Endothelial cell of umbilical vein (primary cell): ENCODE measurements around the gene INTU.

Source experiments
- EZH2 ChIP-seq: IDR thresholded peaks from 2 replicates; pipeline ENCODE4 v1.6.1; 2012; ENCODE audit warnings: borderline replicate concordance, low read depth, mild to moderate bottlenecking, moderate library complexity, low read length, inconsistent platforms; ENCODE audit not compliant: severe bottlenecking
- FOS ChIP-seq: IDR thresholded peaks from 2 replicates; pipeline ENCODE4 v1.6.1; 2011; ENCODE audit warnings: mild to moderate bottlenecking, low read length, moderate library complexity, borderline replicate concordance; ENCODE audit not compliant: insufficient read depth
- POLR2A ChIP-seq: IDR thresholded peaks from 2 replicates; pipeline ENCODE4 v1.6.1; 2012; ENCODE audit warnings: low read depth, mild to moderate bottlenecking, control low read depth, low read length
- TF ChIP-seq, protein P1 (sequence below), 2 donors: IDR thresholded peaks; 1 replicate in 1 of 2; 2 replicates in 1 of 2; pipeline ENCODE4 v1.5.1; 2011; ENCODE audit warnings: low read length in 2 of 2, mild to moderate bottlenecking in 2 of 2, moderate library complexity in 2 of 2, control low read depth in 1 of 2, inconsistent platforms in 1 of 2, low read depth in 1 of 2; ENCODE audit not compliant: insufficient read depth in 1 of 2; ENCODE audit errors: extremely low read depth in 1 of 2

DNA sequence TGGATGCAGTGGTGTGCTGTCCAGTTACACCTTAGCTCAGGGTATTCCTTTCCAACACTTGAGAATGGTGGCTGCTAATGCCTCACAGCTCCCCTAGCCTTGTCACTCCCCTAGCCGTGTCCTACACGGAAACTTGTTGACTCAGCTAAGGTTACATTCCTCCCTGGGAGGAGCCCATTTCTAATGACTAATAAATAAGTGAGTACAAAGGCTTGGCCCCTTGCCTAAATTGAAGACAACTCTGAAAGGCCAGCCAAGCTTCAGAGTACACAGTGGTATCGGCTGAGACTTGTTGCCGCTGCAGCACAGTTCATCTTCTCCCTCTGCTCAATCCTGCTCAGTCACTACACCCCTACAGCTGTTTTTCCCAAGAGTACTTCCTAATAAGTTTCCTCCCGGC is 76.2 kb downstream of the INTU start:
- TF ChIP-seq, protein P1, sequence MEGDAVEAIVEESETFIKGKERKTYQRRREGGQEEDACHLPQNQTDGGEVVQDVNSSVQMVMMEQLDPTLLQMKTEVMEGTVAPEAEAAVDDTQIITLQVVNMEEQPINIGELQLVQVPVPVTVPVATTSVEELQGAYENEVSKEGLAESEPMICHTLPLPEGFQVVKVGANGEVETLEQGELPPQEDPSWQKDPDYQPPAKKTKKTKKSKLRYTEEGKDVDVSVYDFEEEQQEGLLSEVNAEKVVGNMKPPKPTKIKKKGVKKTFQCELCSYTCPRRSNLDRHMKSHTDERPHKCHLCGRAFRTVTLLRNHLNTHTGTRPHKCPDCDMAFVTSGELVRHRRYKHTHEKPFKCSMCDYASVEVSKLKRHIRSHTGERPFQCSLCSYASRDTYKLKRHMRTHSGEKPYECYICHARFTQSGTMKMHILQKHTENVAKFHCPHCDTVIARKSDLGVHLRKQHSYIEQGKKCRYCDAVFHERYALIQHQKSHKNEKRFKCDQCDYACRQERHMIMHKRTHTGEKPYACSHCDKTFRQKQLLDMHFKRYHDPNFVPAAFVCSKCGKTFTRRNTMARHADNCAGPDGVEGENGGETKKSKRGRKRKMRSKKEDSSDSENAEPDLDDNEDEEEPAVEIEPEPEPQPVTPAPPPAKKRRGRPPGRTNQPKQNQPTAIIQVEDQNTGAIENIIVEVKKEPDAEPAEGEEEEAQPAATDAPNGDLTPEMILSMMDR (IDR thresholded peaks at IDR 0.05; ENCODE audit: extremely low read depth in 1 of 2, insufficient read depth in 1 of 2, low read depth in 1 of 2, low read length in 2 of 2) = no peak
- TF ChIP-seq POLR2A (no peak), FOS (peak; percentile 62), EZH2 (no peak)
